ENCODE results near the gene MORN5.

MORN5 gene

GRCh38 chr9:122192914-122193525 is 33.3 kb downstream of the MORN5 start:
- DNase-seq = no peak

- no peak for DNase-seq
These were observed 33.9 kb downstream of the MORN5 start for GRCh38 chr9:122193651-122194050.

GRCh38 chr9:122195875-122196274 is 36.2 kb downstream of the MORN5 start:
- no peak for DNase-seq

- DNase-seq = no peak
These were observed 37.7 kb downstream of the MORN5 start for GRCh38 chr9:122197426-122197825.

GRCh38 chr9:122197882-122198281 is 38.2 kb downstream of the MORN5 start:
- DNase-seq = no peak

GRCh38 chr9:122200960-122201595 is 41.4 kb downstream of the MORN5 start:
- no peak for DNase-seq

GRCh38 chr9:122201641-122202040 is 41.9 kb downstream of the MORN5 start:
- no peak for DNase-seq

- no peak for DNase-seq
These were observed 42.4 kb downstream of the MORN5 start for GRCh38 chr9:122202111-122202510.

GRCh38 chr9:122204055-122204454 is 44.3 kb downstream of the MORN5 start:
- DNase-seq = no peak

GRCh38 chr9:122204491-122204890 is 44.8 kb downstream of the MORN5 start:
- DNase-seq = no peak

- no peak for DNase-seq
These were observed 45.5 kb downstream of the MORN5 start for GRCh38 chr9:122205176-122205575.

- DNase-seq = no peak
These were observed 46.7 kb downstream of the MORN5 start for GRCh38 chr9:122206118-122207046.

- DNase-seq = no peak
These were observed 47.4 kb downstream of the MORN5 start for GRCh38 chr9:122207096-122207495.

GRCh38 chr9:122209451-122209850 is 49.7 kb downstream of the MORN5 start:
- no peak for DNase-seq

GRCh38 chr9:122212473-122213004 is 52.8 kb downstream of the MORN5 start:
- no peak for DNase-seq

GRCh38 chr9:122213102-122213588 is 53.4 kb downstream of the MORN5 start:
- no peak for DNase-seq

- DNase-seq = no peak
These were observed 54.1 kb downstream of the MORN5 start for GRCh38 chr9:122213589-122214413.

- DNase-seq = no peak
These were observed 54.8 kb downstream of the MORN5 start for GRCh38 chr9:122214507-122214906.

- no peak for DNase-seq
These were observed 56.0 kb downstream of the MORN5 start for GRCh38 chr9:122215663-122216062.

- no peak for DNase-seq
These were observed 56.6 kb downstream of the MORN5 start for GRCh38 chr9:122216138-122216797.

- DNase-seq = no peak
These were observed 57.2 kb downstream of the MORN5 start for GRCh38 chr9:122216798-122217418.

All from 8988T (cell line).